ENCODE measurements around the gene RBMS1.

- TF ChIP-seq, protein P1, sequence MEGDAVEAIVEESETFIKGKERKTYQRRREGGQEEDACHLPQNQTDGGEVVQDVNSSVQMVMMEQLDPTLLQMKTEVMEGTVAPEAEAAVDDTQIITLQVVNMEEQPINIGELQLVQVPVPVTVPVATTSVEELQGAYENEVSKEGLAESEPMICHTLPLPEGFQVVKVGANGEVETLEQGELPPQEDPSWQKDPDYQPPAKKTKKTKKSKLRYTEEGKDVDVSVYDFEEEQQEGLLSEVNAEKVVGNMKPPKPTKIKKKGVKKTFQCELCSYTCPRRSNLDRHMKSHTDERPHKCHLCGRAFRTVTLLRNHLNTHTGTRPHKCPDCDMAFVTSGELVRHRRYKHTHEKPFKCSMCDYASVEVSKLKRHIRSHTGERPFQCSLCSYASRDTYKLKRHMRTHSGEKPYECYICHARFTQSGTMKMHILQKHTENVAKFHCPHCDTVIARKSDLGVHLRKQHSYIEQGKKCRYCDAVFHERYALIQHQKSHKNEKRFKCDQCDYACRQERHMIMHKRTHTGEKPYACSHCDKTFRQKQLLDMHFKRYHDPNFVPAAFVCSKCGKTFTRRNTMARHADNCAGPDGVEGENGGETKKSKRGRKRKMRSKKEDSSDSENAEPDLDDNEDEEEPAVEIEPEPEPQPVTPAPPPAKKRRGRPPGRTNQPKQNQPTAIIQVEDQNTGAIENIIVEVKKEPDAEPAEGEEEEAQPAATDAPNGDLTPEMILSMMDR (IDR thresholded peaks at IDR 0.05) = no peak
- TF ChIP-seq POLR2A (IDR thresholded peaks at IDR 0.05) = no peak
These were observed 130.6 kb downstream of the RBMS1 start for GRCh38 chr2:160363055-160363454.

Measured in esophagus squamous epithelium (tissue), 4 donors.